GM21381 (cell line): ENCODE results near the gene DDX1.
"Not testable (repeated sequence)": the region's sequence is repeated elsewhere in the genome, so short reads cannot be mapped to it uniquely, and the experiment has no call there.

Experiments used
- ATAC-seq: cut with Tn5 transposase; IDR thresholded peaks from one replicate; pipeline ENCODE4 v1.9.1; 2021; ENCODE audit warnings: mild to moderate bottlenecking, moderate library complexity; ENCODE audit not compliant: unreplicated experiment

Gene DDX1

DNA sequence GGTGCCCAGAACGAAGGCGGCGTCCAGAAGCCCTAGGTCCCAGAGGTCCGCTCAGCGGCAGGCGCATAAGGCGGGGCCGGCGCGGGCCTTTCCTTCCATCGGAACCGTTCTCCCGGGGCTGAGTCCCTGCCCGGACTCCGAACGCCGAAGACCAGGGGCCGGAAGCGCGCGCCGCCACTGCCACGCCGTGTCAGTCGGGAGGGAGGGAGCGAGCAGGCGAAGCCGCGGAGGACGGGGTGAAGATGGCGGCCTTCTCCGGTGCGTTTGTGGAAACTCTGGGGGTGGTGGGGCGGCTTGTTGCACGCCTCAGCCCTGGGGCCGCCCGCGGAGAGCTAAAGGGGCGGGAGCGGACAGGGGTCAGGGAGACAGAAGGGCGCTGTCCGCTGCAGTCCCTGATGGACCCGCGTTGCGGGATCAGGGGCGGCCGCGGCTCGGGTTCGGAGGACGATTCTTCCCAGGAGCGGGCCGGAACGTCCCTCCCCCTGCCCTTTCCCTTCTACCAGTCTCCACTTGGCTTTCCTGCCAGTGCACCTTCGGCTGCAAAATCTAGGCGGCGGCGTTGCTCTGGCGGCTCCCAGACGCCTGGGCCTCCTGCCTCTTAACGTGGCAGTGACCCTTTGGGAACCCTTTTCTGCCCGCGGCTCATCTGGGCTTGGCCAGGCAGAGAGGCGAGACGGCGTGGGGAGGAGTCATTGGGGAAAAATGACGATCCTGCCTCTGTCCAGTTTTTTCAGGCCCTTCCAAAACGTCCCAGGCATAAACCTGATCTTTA lies at the start of gene DDX1:
DDX1 (plus strand) TSS at position 177 of the 772 bp plus-strand sequence; CDS start at position 243, 66 bp downstream.
- ATAC-seq: peak; percentile 95

- not testable (repeated sequence) for ATAC-seq
Observed at GRCh38 chr2:15542269-15542668, 49.4 kb upstream of the DDX1 start.

DNA sequence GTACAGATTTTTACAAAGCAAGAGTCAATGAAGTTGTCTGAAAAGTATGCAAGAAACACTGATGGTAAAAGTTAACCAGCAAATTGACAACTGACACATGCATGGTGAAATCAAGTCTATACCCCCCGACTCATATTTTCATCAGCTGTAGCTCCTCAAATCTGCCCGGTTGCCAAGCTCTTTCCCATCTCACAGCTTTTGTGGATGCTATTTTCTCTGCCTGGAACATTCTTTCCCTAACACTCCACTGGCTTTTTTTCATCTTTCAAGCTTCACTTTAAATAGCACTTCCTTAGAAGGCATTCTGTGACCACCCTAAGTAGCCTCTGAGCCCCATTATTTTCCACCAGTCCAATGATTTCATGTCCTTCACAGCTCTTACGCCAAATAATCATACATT lies 48.6 kb upstream of the DDX1 start:
- no peak for ATAC-seq

DNA sequence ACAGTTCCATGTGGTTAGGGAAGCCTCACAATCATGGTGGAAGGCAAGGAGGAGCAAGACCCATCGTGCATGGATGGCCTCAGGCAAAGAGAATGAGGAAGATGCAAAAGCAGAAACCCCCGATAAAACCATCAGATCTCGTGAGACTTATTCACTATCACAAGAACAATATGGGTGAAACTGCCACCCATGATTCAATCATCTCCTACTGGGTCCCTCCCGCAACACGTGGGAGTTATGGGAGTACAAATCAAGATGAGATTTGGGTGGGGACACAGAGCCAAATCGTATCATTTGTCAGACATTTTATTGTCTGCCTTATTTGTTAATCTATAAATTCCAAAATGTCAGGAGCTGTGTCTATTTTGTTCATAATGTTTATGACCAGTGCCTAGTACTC lies 48.1 kb upstream of the DDX1 start:
- no peak for ATAC-seq

- no peak for ATAC-seq
Observed at GRCh38 chr2:15544227-15544626, 47.4 kb upstream of the DDX1 start.

GRCh38 chr2:15546297-15547098 lies 45.2 kb upstream of the DDX1 start:
- ATAC-seq: no peak

DNA sequence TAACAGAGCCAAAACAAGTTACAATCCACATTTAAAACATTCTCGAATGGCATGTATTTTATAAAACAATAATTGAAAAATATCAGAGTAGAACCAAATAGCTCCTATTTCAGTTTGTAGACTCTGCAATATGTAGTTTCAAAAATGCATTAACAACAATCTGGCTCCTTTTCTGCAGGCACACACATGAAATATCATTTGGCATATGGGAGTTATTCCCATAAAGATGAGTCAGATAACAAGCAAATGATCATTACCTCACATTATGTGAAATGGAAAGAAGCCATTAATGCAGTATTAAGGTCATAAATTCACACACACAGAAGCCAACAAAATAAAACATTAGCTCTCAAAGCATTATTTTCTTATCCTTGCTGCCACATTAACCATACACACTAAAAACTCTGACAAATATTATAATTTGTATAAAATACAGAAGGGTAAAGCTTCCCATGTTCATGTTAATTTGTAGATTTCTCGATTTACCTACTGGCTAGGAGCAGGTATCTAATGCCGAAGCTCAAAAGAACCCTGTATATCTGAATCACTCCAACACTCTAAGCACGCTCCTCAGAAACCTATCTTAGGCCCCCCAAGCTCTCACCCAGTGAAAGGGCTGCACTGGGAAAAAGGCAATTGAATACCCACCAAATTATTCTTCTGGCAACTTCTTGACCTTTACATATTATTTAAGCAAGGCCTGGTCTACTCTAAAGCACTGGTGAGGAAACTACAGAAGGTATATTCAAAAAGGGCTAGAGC lies 44.4 kb upstream of the DDX1 start:
- ATAC-seq: no peak

GRCh38 chr2:15548974-15549373 lies 42.7 kb upstream of the DDX1 start:
- ATAC-seq: no peak

DNA sequence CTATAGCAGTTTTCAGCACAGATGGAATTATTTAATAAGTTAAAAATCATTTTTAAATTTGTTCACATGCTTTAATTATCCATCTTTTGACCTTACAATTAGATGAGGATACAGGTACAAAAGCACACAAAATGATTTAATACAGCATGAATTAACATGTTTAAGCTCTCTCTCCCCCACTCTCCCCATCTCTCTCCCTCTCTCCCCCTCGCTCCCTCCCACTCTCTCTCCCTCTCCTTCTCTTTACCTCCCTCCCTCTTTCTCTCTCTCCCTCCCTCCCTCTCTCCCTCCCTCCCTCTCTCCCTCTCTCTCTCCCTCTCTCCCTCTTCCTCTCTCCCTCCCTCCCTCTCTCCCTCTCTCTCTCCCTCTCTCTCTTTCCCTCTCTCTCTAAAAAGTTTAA lies 38.1 kb upstream of the DDX1 start:
- ATAC-seq: no peak

DNA sequence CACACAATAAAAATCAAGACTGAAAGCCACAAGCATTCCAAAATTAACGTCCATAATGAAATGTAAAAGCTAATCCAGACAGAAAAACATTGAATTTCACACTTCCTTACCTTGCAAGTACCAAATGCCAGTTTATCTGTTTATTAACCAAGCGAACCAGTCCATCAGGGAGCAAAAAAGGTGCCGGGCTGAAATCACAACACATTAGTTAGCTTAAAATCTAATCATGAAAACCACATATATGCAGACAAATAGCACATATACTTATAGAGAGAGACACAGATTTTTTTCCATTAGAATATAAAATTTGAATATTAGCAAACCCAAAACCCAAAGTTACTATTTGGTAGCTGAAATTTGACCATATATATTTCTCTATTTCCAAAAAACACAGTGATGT lies 37.7 kb upstream of the DDX1 start:
- no peak for ATAC-seq

DNA sequence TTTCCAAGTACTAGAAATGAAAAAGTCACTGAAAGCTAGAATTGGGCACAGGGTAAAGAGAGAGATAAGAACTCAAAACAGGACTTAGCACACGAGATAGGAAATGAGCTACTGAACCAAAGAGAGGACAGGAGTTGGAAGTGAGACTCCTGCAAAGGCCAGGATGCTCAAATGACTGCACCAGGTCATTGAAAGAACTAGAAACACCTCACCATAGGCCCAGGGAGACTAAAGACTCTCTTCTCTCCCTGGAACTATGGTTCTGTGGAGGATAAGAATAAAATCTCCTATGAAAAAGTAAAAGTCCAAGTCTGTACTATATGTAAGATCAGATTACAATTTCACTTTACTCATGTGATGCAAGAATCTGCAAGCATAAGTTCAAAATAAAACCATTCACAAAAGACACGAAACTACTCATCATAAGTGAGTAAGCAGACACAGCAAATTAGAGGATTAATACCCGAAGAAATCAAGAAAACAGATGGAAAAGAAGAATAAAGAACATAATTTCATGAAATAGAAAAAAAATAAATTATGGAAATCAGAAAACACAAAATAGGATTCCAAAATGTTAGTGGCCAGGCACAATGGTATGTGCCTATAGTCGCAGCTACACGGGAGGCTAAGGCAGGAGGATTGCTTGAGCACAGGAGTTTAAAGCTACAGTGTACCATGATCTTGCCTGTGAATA lies 37.0 kb upstream of the DDX1 start:
- ATAC-seq: no peak

- no peak for ATAC-seq
Observed at GRCh38 chr2:15555760-15556193, 35.9 kb upstream of the DDX1 start.

- ATAC-seq: no peak
Observed at GRCh38 chr2:15556311-15556930, 35.2 kb upstream of the DDX1 start.

- no peak for ATAC-seq
Observed at GRCh38 chr2:15557887-15558311, 33.8 kb upstream of the DDX1 start.

- ATAC-seq: no peak
Observed at GRCh38 chr2:15559379-15560139, 32.1 kb upstream of the DDX1 start.

GRCh38 chr2:15560140-15560987 lies 31.3 kb upstream of the DDX1 start:
- ATAC-seq: peak; percentile 27

DNA sequence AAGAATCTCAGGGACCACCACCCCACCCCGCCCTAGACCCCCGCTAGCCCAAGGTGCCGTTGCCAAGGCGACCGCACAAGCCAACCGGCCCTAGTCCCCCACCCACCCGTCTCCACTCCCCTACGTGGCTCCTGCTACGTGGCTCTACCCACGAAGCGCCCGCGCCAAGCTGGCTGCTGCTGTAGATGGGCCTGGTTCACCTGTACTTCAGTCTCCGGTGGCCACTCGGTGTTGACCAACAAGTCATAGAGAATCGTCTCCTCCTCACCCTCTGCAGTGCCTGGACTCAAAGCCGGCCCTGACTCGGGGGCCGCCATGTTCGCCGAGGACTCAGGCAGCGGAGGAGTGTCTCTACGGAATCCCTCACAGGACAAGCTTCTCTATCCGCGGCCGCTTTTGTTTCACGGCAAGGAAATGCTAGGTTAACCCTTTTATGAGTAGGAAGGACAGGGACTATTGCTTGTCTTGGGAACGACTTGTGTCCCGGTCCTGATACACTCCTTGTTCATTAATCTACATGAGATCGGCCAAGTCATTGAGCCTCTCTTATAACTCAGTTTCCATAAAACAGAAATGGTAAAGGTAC lies 30.6 kb upstream of the DDX1 start, which contains the start of gene NBAS:
NBAS (minus strand) TSS at position 347 of the 586 bp plus-strand sequence; CDS start at position 317, 30 bp downstream.
- ATAC-seq: peak; percentile 93
